HG02852 (cell line): ENCODE results near the gene TBC1D26.
"Not testable (repeated sequence)": the region's sequence is repeated elsewhere in the genome, so short reads cannot be mapped to it uniquely, and the experiment has no call there.

Experiments
- ATAC-seq: cut with Tn5 transposase; IDR thresholded peaks from one replicate; pipeline ENCODE4 v1.9.1; 2021; ENCODE audit warnings: mild to moderate bottlenecking, moderate library complexity; ENCODE audit not compliant: unreplicated experiment

Gene TBC1D26

DNA sequence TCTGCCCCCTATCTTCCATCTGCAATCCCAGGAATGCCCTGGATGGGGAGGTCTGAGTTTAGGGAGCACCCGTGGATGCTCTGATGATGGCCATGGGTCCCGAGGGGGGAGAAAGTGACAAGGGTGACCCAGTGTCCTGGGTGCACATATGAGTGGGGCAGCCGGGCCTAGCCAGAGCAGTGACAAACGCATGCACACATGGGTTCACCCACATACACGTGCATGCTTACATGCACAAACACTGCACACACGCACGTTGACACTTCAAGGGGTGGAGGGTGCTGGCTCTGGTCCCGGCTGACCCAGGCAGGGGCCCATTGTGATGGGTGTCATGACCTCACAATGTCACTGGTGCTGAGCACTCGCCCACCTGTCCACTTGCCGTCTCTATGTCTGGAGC, at the start of gene TBC1D26:
Gene TBC1D26, plus strand, starts transcription at position 384 of the 400 bp plus-strand sequence. CDS start 3,066 bp downstream, outside the sequence.
- ATAC-seq: not testable (repeated sequence)

GRCh38 chr17:15683135-15683534, 48.9 kb upstream of the TBC1D26 start:
- not testable (repeated sequence) for ATAC-seq

DNA sequence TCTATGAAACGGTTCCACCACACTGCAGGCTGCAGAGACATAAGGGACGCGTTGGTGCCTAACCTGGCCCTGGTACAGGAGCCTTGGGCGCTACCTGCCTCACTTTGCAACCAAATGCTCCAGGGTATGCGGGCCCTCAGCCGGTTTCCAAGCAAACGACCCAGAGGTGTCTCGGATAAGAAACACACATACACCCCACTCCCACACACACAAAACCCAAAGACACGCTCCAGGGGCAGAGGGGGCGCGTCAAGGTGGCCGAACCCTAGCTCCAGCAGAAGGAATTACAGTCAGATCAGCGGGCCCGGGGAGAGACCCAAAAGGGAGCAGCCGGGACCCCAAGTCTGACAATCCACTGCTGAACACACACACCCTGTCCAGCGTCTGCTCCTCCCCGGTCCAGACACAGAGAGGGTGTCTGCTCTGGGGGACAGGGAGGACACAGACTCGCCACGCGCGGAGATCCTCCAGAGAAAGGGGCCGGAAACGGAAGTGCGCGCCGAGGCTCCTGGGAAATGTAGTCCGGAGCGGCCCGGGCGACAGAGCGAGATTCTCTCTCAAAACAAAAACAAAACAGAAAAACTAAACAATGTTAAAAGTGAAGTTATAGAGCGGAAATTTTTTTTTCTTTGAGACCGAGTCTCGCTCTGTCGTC, 48.1 kb upstream of the TBC1D26 start, which contains the start of gene TRIM16:
Gene TRIM16, minus strand, starts transcription at position 488 of the 655 bp plus-strand sequence. CDS start 32,702 bp downstream, outside the sequence.
- peak; percentile 94 for ATAC-seq

DNA sequence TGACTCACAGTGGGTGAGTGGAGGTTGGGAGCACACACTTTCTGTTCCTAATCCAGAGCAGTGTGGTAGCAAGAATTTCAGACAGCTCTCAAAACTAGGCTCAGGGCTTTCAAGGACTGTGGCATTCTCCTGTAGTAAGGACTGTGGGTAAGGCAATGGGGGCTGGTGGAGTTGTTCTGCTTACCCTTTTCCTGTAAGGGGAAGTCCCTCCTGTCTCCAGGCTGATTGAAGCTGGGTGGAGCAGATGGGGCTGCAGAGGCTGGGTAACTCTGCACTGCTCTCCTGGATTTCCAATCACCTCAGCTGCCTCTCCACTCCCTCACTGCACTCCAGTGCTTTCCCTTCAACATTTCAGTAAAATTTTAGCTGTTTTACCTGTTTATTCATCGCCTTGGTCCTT, 44.6 kb upstream of the TBC1D26 start:
- ATAC-seq: not testable (repeated sequence)

DNA sequence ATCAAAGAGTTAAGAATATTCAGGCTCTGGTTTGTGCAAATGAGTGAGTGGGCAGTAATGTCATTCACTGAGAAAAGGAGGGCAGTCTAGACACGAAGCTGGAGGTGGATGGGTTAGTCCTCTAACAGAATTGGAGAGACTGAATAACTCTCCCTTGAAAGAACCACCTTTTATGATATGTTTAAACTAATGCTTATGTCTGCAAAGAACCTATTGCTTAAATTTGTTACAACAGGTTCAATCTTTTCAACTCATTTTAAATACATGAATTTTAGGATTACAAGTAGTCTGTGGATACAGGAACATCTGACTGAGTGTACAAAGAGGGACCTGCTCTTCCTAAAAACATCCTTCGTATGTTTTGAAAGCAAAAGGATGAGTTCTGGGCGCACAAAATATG, 33.1 kb upstream of the TBC1D26 start:
- ATAC-seq: not testable (repeated sequence)

GRCh38 chr17:15699413-15699924, 32.6 kb upstream of the TBC1D26 start, which contains the start of gene ZNF286A:
Gene ZNF286A, plus strand, starts transcription at chr17:15699752. Its CDS starts 578 bp downstream, at chr17:15700330.
- ATAC-seq: peak; percentile 98

GRCh38 chr17:15699937-15700336, 32.1 kb upstream of the TBC1D26 start:
- ATAC-seq: not testable (repeated sequence)

- not testable (repeated sequence) for ATAC-seq
Measured at GRCh38 chr17:15704239-15704638, 27.8 kb upstream of the TBC1D26 start.

DNA sequence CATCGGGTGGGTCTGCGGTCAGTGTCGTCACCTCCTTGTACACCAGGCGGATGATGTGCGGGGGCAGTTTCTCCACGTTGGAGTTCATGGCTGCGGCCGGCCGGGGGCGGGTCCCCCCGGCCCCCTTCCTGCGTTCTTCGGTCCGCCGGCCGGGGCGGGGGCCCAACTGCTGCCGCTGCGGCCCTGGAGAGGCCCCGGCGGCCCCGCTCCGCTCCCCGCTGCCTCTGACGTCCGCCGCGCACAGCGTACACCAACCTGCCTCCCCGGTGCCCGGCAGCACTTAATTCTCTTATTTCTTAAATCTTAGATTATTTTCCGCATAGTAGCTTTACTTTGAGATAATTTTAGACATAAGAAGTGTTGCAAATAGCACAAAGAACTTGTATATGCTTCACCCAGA, 27.3 kb upstream of the TBC1D26 start:
- ATAC-seq: not testable (repeated sequence)

- ATAC-seq: not testable (repeated sequence)
Measured at GRCh38 chr17:15708879-15709278, 23.2 kb upstream of the TBC1D26 start.

DNA sequence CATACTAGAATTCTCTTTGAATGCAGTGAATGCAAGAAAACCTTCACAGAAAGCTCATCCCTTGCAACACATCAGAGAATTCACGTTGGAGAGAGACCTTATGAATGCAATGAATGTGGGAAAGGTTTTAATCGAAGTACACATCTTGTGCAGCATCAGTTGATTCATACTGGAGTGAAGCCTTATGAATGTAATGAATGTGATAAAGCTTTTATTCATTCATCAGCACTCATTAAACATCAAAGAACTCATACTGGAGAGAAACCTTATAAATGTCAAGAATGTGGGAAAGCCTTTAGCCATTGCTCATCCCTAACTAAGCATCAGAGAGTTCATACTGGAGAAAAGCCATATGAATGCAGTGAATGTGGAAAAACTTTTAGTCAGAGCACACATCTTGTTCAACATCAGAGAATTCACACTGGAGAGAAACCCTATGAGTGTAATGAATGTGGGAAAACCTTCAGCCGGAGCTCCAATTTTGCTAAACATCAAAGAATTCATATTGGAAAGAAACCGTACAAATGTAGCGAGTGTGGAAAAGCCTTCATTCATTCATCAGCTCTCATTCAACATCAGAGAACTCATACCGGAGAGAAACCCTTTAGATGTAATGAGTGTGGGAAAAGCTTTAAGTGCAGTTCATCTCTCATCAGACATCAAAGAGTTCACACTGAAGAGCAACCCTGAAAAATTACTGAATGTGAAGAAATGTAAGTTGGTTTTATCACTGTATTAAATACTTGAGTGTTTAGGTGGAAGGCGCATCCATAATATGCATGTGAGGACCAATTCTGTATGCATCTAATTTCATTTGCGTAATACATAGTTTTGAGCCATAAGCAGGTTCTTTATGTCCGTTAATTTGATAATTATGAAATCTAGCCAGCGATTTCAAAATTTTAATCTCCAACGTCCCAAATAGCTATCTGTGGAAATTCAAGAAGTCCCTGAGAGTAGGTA, 15.2 kb upstream of the TBC1D26 start:
- ATAC-seq: not testable (repeated sequence)

GRCh38 chr17:15730535-15730934, 1.5 kb upstream of the TBC1D26 start:
- not testable (repeated sequence) for ATAC-seq

- ATAC-seq: not testable (repeated sequence)
Measured at GRCh38 chr17:15733174-15733789, 1.2 kb downstream of the TBC1D26 start.

DNA sequence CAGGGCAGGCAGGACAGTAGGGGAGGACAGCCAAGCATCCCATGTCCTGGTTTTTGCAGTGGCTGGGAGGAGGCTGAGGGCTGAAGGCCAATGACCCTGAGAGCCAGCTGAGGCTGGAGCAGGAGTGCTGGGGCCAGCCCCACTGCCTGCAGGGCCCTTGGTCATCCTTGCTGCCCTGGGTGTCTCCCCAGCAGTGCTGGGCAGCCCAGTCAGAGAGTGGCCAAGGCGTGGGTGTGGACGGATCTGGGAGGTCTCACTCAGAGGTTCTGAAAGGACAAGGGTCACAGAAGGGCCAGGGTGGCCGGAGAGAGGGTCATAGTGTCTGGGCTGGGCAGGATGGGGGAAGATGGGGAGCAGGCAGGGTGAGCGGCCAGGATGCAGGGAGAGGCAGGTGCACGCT, 4.5 kb downstream of the TBC1D26 start:
- ATAC-seq: not testable (repeated sequence)

GRCh38 chr17:15738066-15738465, 6.0 kb downstream of the TBC1D26 start:
- no peak for ATAC-seq

DNA sequence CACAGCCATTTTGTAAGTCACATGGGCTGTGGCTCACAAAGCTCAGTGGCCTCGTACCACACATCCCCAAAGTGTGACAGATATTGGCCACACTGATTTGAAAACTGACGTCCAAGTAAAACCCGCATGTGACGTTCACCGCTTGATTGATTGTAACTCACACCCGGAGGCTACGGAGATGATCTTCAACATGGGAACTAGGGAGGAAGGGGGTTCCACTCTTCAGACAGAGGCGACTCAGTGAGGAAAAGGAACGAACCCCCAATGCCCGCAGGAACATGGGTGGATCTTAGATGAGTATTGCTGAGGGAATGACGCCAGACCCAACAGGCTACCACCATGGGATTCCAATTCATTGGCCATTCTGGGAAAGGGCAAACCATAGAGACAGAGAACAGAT, 7.2 kb downstream of the TBC1D26 start:
- not testable (repeated sequence) for ATAC-seq

DNA sequence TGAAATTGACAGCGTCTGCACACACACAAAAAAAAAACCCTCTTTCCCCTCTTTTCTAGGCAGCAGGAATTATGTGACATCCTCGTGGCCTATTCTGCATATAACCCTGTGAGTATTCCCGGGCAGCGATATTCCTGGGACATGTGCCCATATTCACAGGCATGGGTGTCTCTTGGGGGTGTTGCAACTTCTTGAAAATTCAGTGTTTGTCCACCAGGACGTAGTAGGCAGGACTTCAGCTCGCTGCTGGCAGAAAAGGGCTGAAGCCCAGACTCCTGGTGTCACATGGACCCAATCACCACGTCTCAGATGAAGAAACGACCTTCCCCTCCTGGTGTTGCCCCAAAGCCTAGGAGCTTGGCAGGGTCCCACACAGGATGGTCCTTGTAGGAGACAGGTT, 8.0 kb downstream of the TBC1D26 start:
- not testable (repeated sequence) for ATAC-seq

GRCh38 chr17:15740570-15741120, 8.6 kb downstream of the TBC1D26 start:
- no peak for ATAC-seq

- no peak for ATAC-seq
Measured at GRCh38 chr17:15741624-15742023, 9.5 kb downstream of the TBC1D26 start.

DNA sequence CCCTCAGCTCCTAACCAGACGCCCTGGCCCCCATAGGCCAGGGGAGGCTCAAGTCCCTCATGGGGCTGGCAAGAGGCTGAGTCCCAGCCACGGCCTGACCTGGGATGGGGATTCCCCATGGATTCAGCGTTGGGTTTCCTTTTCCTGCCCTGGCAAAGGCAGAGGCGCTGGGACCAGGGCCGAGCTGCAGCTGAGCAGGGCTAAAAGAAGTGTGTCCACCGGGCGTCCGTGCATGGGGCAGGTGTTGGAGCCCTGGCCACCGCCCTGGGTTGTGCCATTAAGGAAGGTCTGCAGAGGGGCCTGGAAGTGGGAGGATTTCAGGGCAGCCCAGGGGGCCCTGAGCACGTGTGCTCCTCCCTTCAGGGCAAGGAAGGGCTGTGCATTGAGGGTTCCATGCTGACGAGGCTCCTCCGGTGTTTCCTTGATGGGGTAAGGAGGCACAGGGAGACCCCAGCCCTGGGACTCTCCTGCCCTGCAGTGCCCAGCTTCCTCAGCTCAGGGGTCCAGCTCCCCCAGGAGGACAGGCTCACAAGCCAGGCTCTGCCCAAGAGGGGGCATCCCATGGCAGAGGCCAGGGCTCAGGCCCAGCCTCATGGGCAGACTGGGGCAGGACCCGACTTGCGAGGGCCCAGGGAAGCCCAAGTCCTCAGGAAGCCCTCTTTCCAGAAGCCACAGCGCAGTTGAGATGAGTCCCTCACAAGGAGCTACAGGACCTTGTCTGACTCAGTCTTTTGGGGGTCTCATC, 10.1 kb downstream of the TBC1D26 start:
- no peak for ATAC-seq
